Cardiac septum (tissue), 1 donor: ENCODE data around the gene TMEM144. TPM values are rescaled to one million over a fixed set of nuclear protein-coding genes. Genes with fewer than 3 reads are reported as not detected.
"Not testable (repeated sequence)": the region's sequence is repeated elsewhere in the genome, so short reads cannot be mapped to it uniquely, and the experiment has no call there.

Experiments used
- DNase-seq: peaks from one replicate; pipeline ENCODE4 v3.0.0-alpha.2; 2020; ENCODE audit warnings: low spot score
- intact Hi-C: fragments of 100-400 bp; cut with DNase I; formaldehyde crosslinking; loops from one replicate; pipeline ENCODE4 v1.14.0; 2022
- total RNA-seq: library from RNA; stranded (reverse); fragmentation: NEBNext Ultra II Directional; extraction: Animal tissue kit (Norgen Biotek cat#: 25700); gene quantifications from one replicate; pipeline ENCODE4 v1.2.1, GENCODE V29; 2021
- donor health status: DM: no; HTN: no; CAD: no.

The TMEM144 gene
- total RNA-seq, 1 donor from 2014 or later: 14.6 TPM

- intact Hi-C loops: no loop called here
- DNase-seq: no peak
Measured at GRCh38 chr4:158186815-158187214, 23.5 kb upstream of the TMEM144 start.

- intact Hi-C loops: no loop called here
- no peak for DNase-seq
Measured at GRCh38 chr4:158189422-158189821, 20.9 kb upstream of the TMEM144 start.

DNA sequence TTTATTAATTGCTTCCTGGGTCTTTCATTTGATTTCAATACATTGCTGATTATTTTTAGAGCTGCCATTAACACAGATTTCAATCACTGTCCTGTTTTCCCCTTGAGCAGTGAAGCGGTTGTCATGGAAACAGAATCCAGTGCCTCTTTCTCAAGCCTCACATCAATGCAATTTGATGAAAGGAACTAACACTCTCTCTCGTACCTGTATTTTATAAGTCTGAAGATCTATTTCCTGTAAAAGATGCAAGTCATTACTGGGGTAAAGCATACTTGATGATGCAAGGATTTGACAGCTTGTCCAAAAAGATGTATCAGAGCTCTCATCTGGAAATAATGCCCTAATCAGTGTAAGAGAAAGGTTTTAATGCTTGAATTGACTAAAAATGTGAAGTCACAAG lies 19.6 kb upstream of the TMEM144 start:
- intact Hi-C loops: no loop called here
- DNase-seq: no peak

DNA sequence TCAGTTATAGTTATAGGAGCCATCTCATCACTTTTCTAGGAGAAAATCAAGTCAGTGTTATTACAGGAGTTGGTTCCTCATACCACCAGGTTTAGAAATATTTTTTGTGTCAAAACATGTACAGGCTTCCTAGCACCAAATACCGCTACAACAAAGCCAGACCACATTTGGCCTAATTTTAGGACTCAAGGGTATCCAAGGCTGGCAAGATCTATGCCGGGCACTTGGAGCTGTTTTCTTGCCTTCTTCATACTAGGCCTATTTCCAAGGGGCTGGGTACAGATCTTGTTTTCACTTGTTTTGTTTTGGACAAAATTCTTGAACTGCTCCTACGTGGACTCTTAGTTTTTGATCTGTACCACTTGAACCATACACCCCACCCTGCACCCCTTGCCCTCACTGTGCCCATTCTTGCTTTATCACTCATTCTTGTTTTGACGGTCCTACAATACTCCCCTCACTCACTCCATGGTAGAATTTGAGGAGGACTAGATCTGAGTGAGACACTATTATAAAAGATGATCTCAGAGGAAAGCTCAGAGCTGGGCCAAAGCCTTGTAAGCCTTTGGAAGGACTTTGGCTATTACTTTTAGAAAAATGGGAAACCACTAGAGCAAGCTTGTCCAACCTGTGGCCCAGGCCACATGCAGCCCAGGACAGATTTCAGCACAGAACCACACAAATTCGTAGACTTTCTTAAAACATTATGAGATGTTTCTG lies 17.7 kb upstream of the TMEM144 start:
- DNase-seq: no peak
- intact Hi-C loops: loop anchor here (2.0 kb wide), 1 partner anchor 60 kb away; no protein-coding TSS in a partner anchor

- intact Hi-C loops: loop anchor here (2.0 kb wide), 1 partner anchor 60 kb away; no protein-coding TSS in a partner anchor
- no peak for DNase-seq
Measured at GRCh38 chr4:158193171-158193749, 17.0 kb upstream of the TMEM144 start.

DNA sequence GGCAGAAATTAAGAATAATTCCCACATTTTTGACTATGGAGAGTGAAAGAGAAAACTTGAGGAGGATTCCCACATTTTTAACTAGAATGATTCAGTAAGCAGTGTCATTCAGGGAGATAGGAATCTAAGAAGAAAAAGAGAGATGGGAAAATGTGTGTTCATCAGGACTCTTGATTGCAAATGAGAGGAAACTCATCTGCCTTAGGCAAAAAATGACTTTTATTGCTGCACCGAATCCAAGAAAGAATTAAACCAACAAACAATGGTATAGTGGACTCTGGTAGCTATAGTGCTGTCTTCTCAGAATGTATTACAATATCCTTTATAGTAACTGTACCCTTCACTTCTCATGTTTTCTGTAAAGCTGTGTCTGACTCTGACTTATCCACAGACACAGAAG lies 15.0 kb upstream of the TMEM144 start:
- no peak for DNase-seq
- intact Hi-C loops: no loop called here

DNA sequence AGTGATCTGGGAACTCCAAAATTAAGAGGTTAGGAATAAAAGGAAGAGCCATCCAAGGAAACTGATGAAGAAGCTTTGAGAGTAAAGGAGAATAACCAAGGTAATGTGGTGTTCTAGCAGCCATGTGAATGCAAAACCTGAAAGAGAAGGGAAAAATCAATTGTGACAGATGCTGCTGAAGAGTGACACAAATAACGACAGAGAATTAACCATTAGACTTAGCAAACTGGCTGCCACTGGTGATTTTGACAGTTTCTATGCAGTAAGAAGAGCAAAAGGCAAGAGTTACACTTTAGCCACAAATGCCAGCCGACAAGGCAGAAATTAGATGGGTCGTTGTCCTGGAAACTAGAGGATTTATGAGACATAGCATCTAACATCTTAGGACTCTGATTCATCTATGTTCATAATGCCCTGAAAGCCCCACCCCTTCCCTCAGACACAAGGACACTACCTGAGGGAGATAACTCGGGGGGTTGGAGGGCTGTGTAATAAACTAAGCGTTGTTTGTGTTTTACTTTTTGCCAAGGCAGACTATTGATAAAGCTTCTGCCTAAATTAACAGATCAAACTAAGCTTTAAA lies 13.0 kb upstream of the TMEM144 start:
- intact Hi-C loops: no loop called here
- no peak for DNase-seq

GRCh38 chr4:158200214-158200613 lies 10.1 kb upstream of the TMEM144 start:
- intact Hi-C loops: no loop called here
- no peak for DNase-seq

DNA sequence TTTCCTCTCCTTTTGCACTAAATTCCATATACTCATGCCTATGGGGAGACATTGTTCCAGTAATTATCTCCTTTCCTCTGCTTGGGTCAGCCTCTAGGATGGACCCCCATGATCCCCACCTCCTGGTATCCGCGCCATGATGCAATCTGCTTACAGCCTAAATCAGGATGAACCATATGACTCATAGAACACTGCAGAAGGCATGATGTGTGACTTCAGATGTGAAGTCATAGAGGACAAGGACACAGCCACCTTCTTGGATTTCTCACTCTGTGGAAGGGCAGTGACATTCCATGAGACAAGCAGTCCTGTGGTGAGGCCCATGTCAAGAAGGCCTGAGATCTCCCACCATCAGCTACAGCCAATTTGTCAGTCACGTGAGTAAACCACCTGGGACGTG lies 9.0 kb upstream of the TMEM144 start:
- DNase-seq: no peak
- intact Hi-C loops: no loop called here

GRCh38 chr4:158201876-158202275 lies 8.4 kb upstream of the TMEM144 start:
- intact Hi-C loops: no loop called here

GRCh38 chr4:158202481-158202880 lies 7.8 kb upstream of the TMEM144 start:
- no peak for DNase-seq
- intact Hi-C loops: no loop called here

More at GRCh38 chr4:158201876-158202275, 8.4 kb upstream of the TMEM144 start:
- no peak for DNase-seq

GRCh38 chr4:158203436-158203835 lies 6.8 kb upstream of the TMEM144 start:
- intact Hi-C loops: no loop called here
- no peak for DNase-seq

DNA sequence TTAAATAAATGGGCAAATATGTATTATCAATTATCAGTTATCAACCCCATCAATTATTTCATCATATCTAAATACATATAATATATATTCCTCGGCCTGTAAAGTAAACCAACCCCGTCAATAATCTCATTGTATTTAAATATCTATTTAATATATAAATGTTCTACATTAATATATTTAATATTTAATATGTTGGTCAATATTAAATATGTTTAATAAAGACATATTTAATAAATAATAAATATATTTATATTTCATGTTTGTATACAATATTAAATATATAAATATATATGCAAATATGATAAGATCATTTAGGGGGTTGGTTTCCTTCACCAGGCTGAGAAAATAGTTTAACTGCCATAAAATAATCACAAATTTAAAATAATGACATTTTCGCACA lies 6.4 kb upstream of the TMEM144 start:
- DNase-seq: no peak
- intact Hi-C loops: no loop called here

DNA sequence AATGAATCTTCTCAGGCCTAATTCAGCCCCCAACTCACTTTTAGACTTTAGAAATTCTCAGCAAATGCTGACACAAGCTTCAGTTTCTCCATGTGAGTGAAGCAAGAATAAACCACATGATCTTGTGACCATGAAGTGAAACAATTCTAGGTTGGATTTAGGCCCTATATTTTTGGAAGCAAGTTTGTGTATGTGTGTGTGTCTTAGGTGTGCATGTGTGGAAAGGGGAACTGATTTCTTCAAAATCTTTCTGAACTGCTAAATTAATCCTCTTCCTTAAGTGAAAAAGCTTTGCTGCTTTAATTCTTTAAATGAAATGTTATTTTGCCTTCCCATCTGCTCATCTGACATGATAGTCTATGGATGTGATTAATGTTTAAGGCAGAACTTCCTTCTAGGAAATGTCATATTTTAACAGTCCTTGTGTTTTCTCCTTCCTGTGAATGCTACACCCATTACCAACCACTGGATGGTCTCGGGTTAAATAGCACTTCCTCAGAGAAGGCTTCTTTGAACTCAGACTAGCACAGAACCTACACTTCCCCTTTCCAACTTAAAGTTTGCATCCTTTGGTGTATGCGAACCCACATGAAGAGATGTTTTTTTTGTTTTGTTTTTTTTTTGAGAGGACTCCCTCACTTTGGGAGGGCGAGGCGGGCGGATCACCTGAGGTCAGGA lies 1.2 kb upstream of the TMEM144 start:
- intact Hi-C loops: no loop called here
- DNase-seq: no peak

DNA sequence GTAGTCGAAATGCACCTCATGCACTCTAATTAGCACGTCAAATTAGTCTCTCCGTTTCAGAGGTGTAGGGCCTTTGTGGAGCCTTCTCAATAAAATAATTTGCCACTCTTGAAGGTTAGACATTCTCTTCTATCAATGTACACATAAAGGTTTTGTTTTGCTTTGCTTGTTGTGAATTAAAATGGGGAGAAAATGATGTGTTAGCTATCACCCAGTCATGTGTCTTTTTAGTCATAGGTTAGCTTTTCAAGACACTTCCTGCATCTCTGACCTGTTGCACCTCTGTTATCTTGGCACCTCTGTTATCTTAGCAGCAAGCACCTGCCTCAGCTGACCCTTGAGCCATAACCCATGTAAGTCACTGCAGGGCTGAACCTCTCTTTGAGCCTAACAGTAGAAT lies 936 bp downstream of the TMEM144 start:
- no peak for DNase-seq
- intact Hi-C loops: loop anchor here (2.0 kb wide), 1 partner anchor 36 kb away; no protein-coding TSS in a partner anchor

GRCh38 chr4:158213466-158213865 lies 3.2 kb downstream of the TMEM144 start:
- intact Hi-C loops: no loop called here
- no peak for DNase-seq

- intact Hi-C loops: no loop called here
Measured at GRCh38 chr4:158214856-158215255, 4.6 kb downstream of the TMEM144 start.

GRCh38 chr4:158217763-158218162 lies 7.5 kb downstream of the TMEM144 start:
- DNase-seq: no peak
- intact Hi-C loops: no loop called here

More at GRCh38 chr4:158214856-158215255, 4.6 kb downstream of the TMEM144 start:
- no peak for DNase-seq

- DNase-seq: no peak
Measured at GRCh38 chr4:158219623-158220022, 9.3 kb downstream of the TMEM144 start.

GRCh38 chr4:158224318-158224717 lies 14.0 kb downstream of the TMEM144 start:
- intact Hi-C loops, DNase-seq: not testable (repeated sequence)

More at GRCh38 chr4:158219623-158220022, 9.3 kb downstream of the TMEM144 start:
- intact Hi-C loops: no loop called here
